ENCODE measurements around the gene SAP30L. TPM values are rescaled to one million over a fixed set of nuclear protein-coding genes. Genes with fewer than 3 reads are reported as not detected.
A peak's percentile ranks its signal among the peaks of the same experiment; 100 is the strongest.

The SAP30L gene
- total RNA-seq, 3 donors from 2014 or later = 29.7 to 54.4 (median 43.7) TPM

DNA sequence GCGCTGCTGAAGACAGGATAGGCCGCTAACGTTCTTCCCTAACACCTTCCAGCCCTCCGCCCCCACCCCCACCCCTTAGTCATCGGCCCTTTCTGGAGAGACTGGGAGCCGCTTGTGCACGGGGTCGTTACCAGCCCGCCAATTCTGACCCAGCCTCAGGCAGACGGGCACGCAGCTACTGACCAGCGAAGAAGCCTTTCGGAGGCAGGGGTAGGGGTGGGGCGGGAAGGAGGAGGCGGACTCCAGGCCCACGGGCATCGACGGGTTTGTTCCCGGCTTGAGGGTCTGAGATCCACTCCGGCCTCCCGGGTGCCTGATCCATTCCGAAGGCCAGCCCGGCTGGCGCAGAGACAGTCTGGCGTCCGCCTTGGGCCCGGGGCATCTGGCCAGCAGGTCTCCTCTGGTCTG, 33.0 kb downstream of the SAP30L start:
- Histone ChIP-seq H3K9me3 (no peaks in the 10 kb centered on the region), H3K27ac (no peak overlapping the region), H3K27me3 (peaks cover 14 to 100% of the 10 kb centered on the region in 2 donors), H3K36me3 (no peaks in the 10 kb centered on the region), H3K4me3 (peak overlapping the region in 2 of 3 donors; percentile 36 to 63), H3K4me1 (peaks cover 0 to 26% of the 10 kb centered on the region in 2 donors)
- intact Hi-C loops (cut with DNase I; ENCODE audit: low total_unique reads) = loop anchor here (10.0 kb wide), 1 partner anchor 136 kb away; no protein-coding TSS in a partner anchor
- no peak for DNase-seq (ENCODE audit: low spot score in 2 of 2)
- TF ChIP-seq CTCF (IDR thresholded peaks at IDR 0.05) (no peak), POLR2AphosphoS5 (IDR thresholded peaks at IDR 0.05) (no peak), POLR2A (IDR thresholded peaks at IDR 0.05) (no peak)

DNA sequence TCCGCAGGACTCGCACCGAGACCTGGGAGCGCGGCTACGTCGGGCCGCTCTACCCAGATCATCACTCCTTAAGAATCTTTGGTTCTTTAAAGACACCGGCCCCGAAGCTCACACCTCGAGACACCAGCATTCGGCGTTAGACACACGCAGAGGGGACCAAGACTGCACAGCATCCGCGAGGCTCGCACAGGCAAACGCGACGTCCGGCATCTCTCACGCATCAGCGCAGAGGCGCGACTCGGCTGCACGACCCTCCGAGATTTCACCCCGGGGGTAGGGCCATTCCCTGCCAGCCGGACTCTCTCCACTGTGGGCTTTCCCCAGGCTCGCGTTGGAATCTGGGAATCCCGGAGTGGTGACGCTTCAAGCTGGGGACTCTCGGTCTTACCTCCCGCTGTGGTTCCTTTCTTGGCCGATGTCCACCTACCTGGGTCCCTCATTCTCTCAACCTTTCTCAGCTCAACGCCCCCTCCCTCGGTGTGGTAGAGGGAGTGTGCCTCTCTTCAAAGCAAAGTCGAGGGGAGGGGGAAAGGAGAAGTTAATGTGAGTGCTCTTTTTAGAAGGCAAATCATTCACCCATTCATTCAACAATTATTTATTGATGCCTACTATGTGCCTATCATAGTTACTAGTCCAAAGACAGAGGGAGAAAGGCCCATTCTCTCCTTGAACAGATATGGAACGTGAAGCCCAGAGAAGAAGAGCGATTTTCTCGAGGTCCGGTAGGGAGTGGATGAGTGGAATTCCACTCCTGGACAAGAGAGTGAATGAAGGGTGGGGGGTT, 33.6 kb downstream of the SAP30L start:
- Histone ChIP-seq H3K27ac (no peak overlapping the region), H3K9me3 (no peaks in the 10 kb centered on the region), H3K27me3 (peaks cover 14 to 100% of the 10 kb centered on the region in 2 donors), H3K4me1 (peaks cover 0 to 26% of the 10 kb centered on the region in 2 donors), H3K36me3 (no peaks in the 10 kb centered on the region), H3K4me3 (peak overlapping the region in 1 of 3 donors; percentile 63)
- DNase-seq (ENCODE audit: low spot score in 2 of 2) = no peak
- TF ChIP-seq POLR2AphosphoS5 (IDR thresholded peaks at IDR 0.05) (no peak), POLR2A (IDR thresholded peaks at IDR 0.05) (no peak), CTCF (IDR thresholded peaks at IDR 0.05) (no peak)
- intact Hi-C loops (cut with DNase I; ENCODE audit: low total_unique reads) = loop anchor here (10.0 kb wide), 1 partner anchor 135 kb away; no protein-coding TSS in a partner anchor

DNA sequence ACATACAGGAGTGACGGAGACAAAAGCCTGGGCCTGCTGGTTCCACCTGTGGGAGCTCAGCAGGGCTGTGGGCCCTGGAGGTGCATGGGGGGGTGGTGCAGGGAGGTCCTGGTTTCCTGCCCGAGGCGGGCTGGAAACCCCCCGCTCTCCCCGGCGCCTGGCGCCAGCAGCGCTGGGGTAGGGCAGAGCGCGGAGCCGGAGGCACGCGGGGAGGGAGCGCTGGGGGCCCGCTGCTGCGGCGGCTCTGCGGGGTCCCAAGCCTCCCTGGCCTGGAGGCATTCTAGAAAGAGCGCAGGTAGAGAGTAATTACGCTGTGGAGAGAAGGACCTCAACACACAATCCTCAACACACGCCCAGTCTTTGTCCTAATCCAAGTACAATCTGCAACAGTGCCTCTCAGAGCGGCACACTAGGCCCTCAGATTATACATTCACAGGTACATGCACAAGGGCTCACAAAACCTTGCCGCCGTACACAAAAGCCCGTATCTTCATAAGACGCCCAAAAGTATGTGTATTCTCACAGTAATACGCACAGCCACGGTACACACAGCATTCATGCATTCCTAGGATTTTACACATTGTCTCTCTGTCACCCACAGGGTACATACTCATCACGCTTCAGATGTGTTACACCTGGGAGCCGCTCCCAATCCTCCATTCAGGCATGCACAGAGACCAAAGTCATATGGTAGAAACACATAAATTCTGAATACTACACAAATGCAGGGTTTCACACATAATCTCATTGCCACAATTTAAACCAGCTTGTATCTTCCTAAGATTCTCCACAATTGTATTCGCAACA, 34.4 kb downstream of the SAP30L start:
- peaks cover 0 to 26% of the 10 kb centered on the region in 2 donors for H3K4me1 ChIP-seq
- no peaks in the 10 kb centered on the region for H3K36me3 ChIP-seq
- TF ChIP-seq POLR2A (IDR thresholded peaks at IDR 0.05) = no peak
- TF ChIP-seq POLR2AphosphoS5 (IDR thresholded peaks at IDR 0.05) = no peak
- no peak for TF ChIP-seq CTCF (IDR thresholded peaks at IDR 0.05)
- no peak overlapping the region for H3K27ac ChIP-seq
- intact Hi-C loops (cut with DNase I; ENCODE audit: low total_unique reads) = loop anchor here (5.0 to 10.0 kb wide), 2 partner anchors 135 to 1308 kb away; no protein-coding TSS in a partner anchor
- DNase-seq (ENCODE audit: low spot score in 2 of 2) = no peak
- no peak overlapping the region for H3K4me3 ChIP-seq
- peaks cover 14 to 100% of the 10 kb centered on the region in 2 donors for H3K27me3 ChIP-seq
- no peaks in the 10 kb centered on the region for H3K9me3 ChIP-seq

- Histone ChIP-seq H3K36me3 (no peaks in the 10 kb centered on the region), H3K4me1 (peaks cover 0 to 19% of the 10 kb centered on the region in 2 donors), H3K9me3 (no peaks in the 10 kb centered on the region), H3K27me3 (peaks cover 14 to 100% of the 10 kb centered on the region in 2 donors), H3K4me3 (no peak overlapping the region), H3K27ac (no peak overlapping the region)
- TF ChIP-seq POLR2A (IDR thresholded peaks at IDR 0.05) (no peak), POLR2AphosphoS5 (IDR thresholded peaks at IDR 0.05) (no peak), CTCF (IDR thresholded peaks at IDR 0.05) (no peak)
- intact Hi-C loops (cut with DNase I; ENCODE audit: low total_unique reads) = loop anchor here (5.0 kb wide), 1 partner anchor 1309 kb away; no protein-coding TSS in a partner anchor
- DNase-seq (ENCODE audit: low spot score in 2 of 2) = no peak
These were observed 35.0 kb downstream of the SAP30L start for GRCh38 chr5:154480847-154481246.

Measured in breast epithelium (tissue), 4 donors.